ENCODE measurements around the gene NTSR1.

DNA sequence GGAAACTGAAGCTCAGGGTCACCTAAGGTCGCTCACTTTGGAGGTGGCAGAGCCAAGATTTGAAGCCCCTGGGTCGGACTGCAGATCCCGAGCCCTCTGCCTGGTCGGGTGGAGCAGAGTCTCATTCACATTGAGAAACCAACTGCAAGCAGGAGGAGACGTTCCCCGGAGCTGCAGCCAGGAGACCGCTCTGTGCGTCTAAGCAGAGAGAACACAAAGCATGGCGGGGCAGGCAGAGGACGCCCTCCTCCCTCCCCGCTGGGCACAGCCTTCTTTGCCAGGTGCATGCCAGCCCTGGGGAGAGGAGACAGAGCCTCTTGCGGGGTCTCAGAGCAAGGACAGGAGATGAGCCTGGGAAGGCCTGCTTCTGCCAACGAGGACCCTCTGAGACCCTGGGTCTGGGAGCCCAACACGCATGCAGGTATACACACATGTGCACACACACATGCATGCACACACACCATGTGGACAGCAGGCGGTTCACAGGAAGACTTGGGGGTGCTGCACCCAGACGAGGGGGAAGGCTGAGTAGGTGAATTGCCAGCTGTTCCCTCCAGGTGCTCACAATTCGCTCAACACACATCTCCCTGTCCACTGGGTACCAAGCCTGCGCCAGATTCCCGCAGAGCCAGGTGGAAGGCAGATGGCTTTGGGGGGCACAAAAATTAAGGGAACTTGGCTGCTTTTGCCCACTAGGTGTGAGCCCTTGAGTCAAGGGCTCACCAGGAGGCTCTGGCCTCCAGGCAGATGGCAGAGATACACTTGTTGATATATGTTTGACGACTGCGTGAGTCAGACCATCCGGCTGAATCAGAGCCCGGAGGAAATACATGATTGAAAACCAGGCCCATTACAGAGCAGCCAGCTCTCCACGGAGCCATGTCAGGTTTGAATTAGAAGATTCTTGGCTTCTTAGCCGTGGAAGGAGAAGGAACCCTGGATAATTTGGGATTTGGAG, 5.5 kb upstream of the NTSR1 start:
- TF ChIP-seq, protein P1, sequence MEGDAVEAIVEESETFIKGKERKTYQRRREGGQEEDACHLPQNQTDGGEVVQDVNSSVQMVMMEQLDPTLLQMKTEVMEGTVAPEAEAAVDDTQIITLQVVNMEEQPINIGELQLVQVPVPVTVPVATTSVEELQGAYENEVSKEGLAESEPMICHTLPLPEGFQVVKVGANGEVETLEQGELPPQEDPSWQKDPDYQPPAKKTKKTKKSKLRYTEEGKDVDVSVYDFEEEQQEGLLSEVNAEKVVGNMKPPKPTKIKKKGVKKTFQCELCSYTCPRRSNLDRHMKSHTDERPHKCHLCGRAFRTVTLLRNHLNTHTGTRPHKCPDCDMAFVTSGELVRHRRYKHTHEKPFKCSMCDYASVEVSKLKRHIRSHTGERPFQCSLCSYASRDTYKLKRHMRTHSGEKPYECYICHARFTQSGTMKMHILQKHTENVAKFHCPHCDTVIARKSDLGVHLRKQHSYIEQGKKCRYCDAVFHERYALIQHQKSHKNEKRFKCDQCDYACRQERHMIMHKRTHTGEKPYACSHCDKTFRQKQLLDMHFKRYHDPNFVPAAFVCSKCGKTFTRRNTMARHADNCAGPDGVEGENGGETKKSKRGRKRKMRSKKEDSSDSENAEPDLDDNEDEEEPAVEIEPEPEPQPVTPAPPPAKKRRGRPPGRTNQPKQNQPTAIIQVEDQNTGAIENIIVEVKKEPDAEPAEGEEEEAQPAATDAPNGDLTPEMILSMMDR (IDR thresholded peaks at IDR 0.05) = peak in 2 of 6 experiments; percentile 13 to 43
- no peak for TF ChIP-seq POLR2A (IDR thresholded peaks at IDR 0.05)
